Nephron progenitor cell (in vitro differentiated cells): ENCODE measurements around the gene MEGF8.
A peak's percentile ranks its signal among the peaks of the same experiment; 100 is the strongest.

ENCODE experiments used
- DNase-seq: peaks from one replicate; pipeline ENCODE4 v3.0.0; 2021
- H3K27ac Mint-ChIP-seq: 2 replicates; pipeline ENCODE4 v1.8.0; 2021; ENCODE audit warnings: mild to moderate bottlenecking, moderate library complexity, mixed read lengths
- H3K27me3 Mint-ChIP-seq: 2 replicates; pipeline ENCODE4 v1.8.0; 2021; ENCODE audit warnings: mild to moderate bottlenecking, low read depth, mixed read lengths; ENCODE audit not compliant: poor library complexity
- H3K36me3 Mint-ChIP-seq: 2 replicates; pipeline ENCODE4 v1.8.0; 2021; ENCODE audit warnings: low read depth, mixed read lengths
- H3K4me1 Mint-ChIP-seq: 2 replicates; pipeline ENCODE4 v1.8.0; 2021; ENCODE audit warnings: mixed read lengths
- H3K4me3 Mint-ChIP-seq: 2 replicates; pipeline ENCODE4 v1.8.0; 2021; ENCODE audit warnings: mild to moderate bottlenecking, moderate library complexity, mixed read lengths
- H3K9me3 Mint-ChIP-seq: 2 replicates; pipeline ENCODE4 v1.8.0; 2021; ENCODE audit warnings: mild to moderate bottlenecking, moderate library complexity, mixed read lengths
- TF ChIP-seq, protein P1 (sequence below): fragments of 200-600 bp; sonication (generic); IDR thresholded peaks from 2 replicates; pipeline ENCODE4 v1.5.0; 2021; ENCODE audit warnings: antibody characterized with exemption

Gene MEGF8

DNA sequence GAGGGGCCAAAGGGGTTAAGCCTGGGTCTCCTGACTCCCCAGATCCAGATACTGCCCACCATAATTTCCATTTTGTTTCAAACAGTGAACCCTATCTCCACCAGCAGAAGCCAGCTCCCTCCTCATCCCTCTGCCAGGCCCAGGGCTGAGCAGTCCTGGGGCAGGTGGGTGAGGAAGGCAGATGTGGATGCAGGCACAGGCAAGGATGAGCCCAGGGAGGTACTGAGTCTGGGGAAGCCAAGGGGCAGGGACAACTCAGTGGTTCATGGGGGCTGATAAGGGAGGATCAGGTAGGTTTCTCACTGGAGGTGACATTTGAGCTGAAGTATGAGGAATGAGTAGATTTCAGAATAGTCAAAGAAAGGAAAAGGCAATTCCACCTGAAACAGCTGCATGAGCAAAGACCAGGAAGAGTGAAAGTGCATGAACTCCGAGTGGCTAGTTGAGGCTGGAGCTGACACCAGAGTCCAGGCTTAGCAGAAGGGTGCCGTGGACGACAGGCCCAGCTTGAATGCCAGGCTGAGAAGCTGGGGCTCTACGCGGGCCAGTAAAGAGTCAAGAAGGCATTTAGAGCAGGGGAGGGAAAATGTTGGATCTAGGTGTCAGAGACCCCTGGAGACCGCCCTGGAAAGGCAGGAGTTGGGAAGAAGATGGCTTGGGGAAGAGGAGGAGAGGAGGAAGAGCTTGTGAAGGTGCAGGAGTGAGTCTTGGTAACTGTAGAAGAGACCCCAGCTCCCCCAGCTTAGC is 46.1 kb upstream of the MEGF8 start:
- Mint-ChIP-seq H3K27ac (peak overlapping the region; percentile 84), H3K9me3 (no peaks in the 10 kb centered on the region), H3K27me3 (no peaks in the 10 kb centered on the region), H3K4me3 (peak overlapping the region; percentile 93), H3K36me3 (peaks cover 14% of the 10 kb centered on the region), H3K4me1 (peaks cover 31% of the 10 kb centered on the region)
- TF ChIP-seq, protein P1, sequence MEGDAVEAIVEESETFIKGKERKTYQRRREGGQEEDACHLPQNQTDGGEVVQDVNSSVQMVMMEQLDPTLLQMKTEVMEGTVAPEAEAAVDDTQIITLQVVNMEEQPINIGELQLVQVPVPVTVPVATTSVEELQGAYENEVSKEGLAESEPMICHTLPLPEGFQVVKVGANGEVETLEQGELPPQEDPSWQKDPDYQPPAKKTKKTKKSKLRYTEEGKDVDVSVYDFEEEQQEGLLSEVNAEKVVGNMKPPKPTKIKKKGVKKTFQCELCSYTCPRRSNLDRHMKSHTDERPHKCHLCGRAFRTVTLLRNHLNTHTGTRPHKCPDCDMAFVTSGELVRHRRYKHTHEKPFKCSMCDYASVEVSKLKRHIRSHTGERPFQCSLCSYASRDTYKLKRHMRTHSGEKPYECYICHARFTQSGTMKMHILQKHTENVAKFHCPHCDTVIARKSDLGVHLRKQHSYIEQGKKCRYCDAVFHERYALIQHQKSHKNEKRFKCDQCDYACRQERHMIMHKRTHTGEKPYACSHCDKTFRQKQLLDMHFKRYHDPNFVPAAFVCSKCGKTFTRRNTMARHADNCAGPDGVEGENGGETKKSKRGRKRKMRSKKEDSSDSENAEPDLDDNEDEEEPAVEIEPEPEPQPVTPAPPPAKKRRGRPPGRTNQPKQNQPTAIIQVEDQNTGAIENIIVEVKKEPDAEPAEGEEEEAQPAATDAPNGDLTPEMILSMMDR, result no peak
- no peak for DNase-seq

- Mint-ChIP-seq H3K27me3 (no peaks in the 10 kb centered on the region), H3K9me3 (no peaks in the 10 kb centered on the region), H3K36me3 (peaks cover 6% of the 10 kb centered on the region), H3K4me3 (peak overlapping the region; percentile 93), H3K4me1 (peaks cover 37% of the 10 kb centered on the region), H3K27ac (peak overlapping the region; percentile 84)
- TF ChIP-seq, protein P1, result peak; percentile 95
- peak; percentile 91 for DNase-seq
Measured at GRCh38 chr19:42279902-42280814, 45.3 kb upstream of the MEGF8 start.

- DNase-seq, result no peak
- no peaks in the 10 kb centered on the region for H3K9me3 Mint-ChIP-seq
- H3K4me1 Mint-ChIP-seq, result peaks cover 43% of the 10 kb centered on the region
- H3K27ac Mint-ChIP-seq, result no peak overlapping the region
- TF ChIP-seq, protein P1, result no peak
- H3K36me3 Mint-ChIP-seq, result peaks cover 5% of the 10 kb centered on the region
- H3K27me3 Mint-ChIP-seq, result no peaks in the 10 kb centered on the region
- H3K4me3 Mint-ChIP-seq, result peak overlapping the region; percentile 78
Measured at GRCh38 chr19:42280815-42281145, 44.7 kb upstream of the MEGF8 start.

GRCh38 chr19:42281146-42281826 is 44.1 kb upstream of the MEGF8 start:
- no peaks in the 10 kb centered on the region for H3K27me3 Mint-ChIP-seq
- peak overlapping the region; percentile 78 for H3K4me3 Mint-ChIP-seq
- TF ChIP-seq, protein P1, result no peak
- H3K36me3 Mint-ChIP-seq, result no peaks in the 10 kb centered on the region
- no peak for DNase-seq
- H3K27ac Mint-ChIP-seq, result no peak overlapping the region
- H3K9me3 Mint-ChIP-seq, result no peaks in the 10 kb centered on the region
- H3K4me1 Mint-ChIP-seq, result peaks cover 43% of the 10 kb centered on the region

- TF ChIP-seq, protein P1, result no peak
- no peak for DNase-seq
- no peaks in the 10 kb centered on the region for H3K36me3 Mint-ChIP-seq
- H3K27ac Mint-ChIP-seq, result peak overlapping the region; percentile 96
- no peaks in the 10 kb centered on the region for H3K27me3 Mint-ChIP-seq
- H3K4me3 Mint-ChIP-seq, result peak overlapping the region; percentile 77
- H3K4me1 Mint-ChIP-seq, result peaks cover 46% of the 10 kb centered on the region
- H3K9me3 Mint-ChIP-seq, result no peaks in the 10 kb centered on the region
Measured at GRCh38 chr19:42281827-42282762, 43.3 kb upstream of the MEGF8 start.
